Measurements from ENCODE around the gene TMPRSS2. TPM values are rescaled to one million over a fixed set of nuclear protein-coding genes. Genes with fewer than 3 reads are reported as not detected.

Gene TMPRSS2
- total RNA-seq, 1 donor from 2014 or later, result 1.3 TPM

- H3K27me3 Mint-ChIP-seq (ENCODE audit: low read depth), result peaks cover 7% of the 10 kb centered on the region
- H3K36me3 Mint-ChIP-seq, result no peaks in the 10 kb centered on the region
- H3K27ac Mint-ChIP-seq, result no peak overlapping the region
- TF ChIP-seq CTCF (IDR thresholded peaks at IDR 0.05; ENCODE audit: unreplicated experiment), result no peak
- H3K4me3 Mint-ChIP-seq, result no peak overlapping the region
- peaks cover 1% of the 10 kb centered on the region for H3K4me1 Mint-ChIP-seq
- no peaks in the 10 kb centered on the region for H3K9me3 Mint-ChIP-seq
- DNase-seq (ENCODE audit: low spot score in 2 of 2, unreplicated experiment in 2 of 2), result no peak
Measured at GRCh38 chr21:41545500-41546359, 37.8 kb upstream of the TMPRSS2 start.

- Mint-ChIP-seq H3K4me3 (no peak overlapping the region), H3K9me3 (no peaks in the 10 kb centered on the region), H3K4me1 (peaks cover 5% of the 10 kb centered on the region), H3K27me3 (ENCODE audit: low read depth) (peaks cover 7% of the 10 kb centered on the region), H3K36me3 (no peaks in the 10 kb centered on the region), H3K27ac (no peak overlapping the region)
- no peak for DNase-seq (ENCODE audit: low spot score in 2 of 2, unreplicated experiment in 2 of 2)
- TF ChIP-seq CTCF (IDR thresholded peaks at IDR 0.05; ENCODE audit: unreplicated experiment), result no peak
Measured at GRCh38 chr21:41542727-41543126, 34.8 kb upstream of the TMPRSS2 start.

- Mint-ChIP-seq H3K4me1 (peaks cover 23% of the 10 kb centered on the region), H3K36me3 (no peaks in the 10 kb centered on the region), H3K4me3 (no peak overlapping the region), H3K27ac (no peak overlapping the region), H3K27me3 (ENCODE audit: low read depth) (no peaks in the 10 kb centered on the region), H3K9me3 (no peaks in the 10 kb centered on the region)
- DNase-seq (ENCODE audit: low spot score in 2 of 2, unreplicated experiment in 2 of 2), result no peak
- TF ChIP-seq CTCF (IDR thresholded peaks at IDR 0.05; ENCODE audit: unreplicated experiment), result no peak
Measured at GRCh38 chr21:41537356-41537755, 29.4 kb upstream of the TMPRSS2 start.

- Mint-ChIP-seq H3K27ac (peak overlapping the region; percentile 47), H3K4me3 (no peak overlapping the region), H3K27me3 (ENCODE audit: low read depth) (no peaks in the 10 kb centered on the region), H3K4me1 (peaks cover 23% of the 10 kb centered on the region), H3K36me3 (no peaks in the 10 kb centered on the region), H3K9me3 (no peaks in the 10 kb centered on the region)
- DNase-seq (ENCODE audit: low spot score in 2 of 2, unreplicated experiment in 2 of 2), result no peak
- TF ChIP-seq CTCF (IDR thresholded peaks at IDR 0.05; ENCODE audit: unreplicated experiment), result no peak
Measured at GRCh38 chr21:41536827-41537103, 28.8 kb upstream of the TMPRSS2 start.

- Mint-ChIP-seq H3K4me1 (peaks cover 23% of the 10 kb centered on the region), H3K9me3 (no peaks in the 10 kb centered on the region), H3K27ac (peak overlapping the region; percentile 47), H3K36me3 (no peaks in the 10 kb centered on the region), H3K4me3 (peak overlapping the region; percentile 22), H3K27me3 (ENCODE audit: low read depth) (no peaks in the 10 kb centered on the region)
- TF ChIP-seq CTCF (IDR thresholded peaks at IDR 0.05; ENCODE audit: unreplicated experiment), result no peak
- DNase-seq (ENCODE audit: low spot score in 2 of 2, unreplicated experiment in 2 of 2), result peak in 1 of 2 experiments; percentile 45
Measured at GRCh38 chr21:41536076-41536826, 28.3 kb upstream of the TMPRSS2 start.

Measured in mesothelial cell of epicardium (in vitro differentiated cells).